Vagina (tissue), 2 donors: Measurements from ENCODE around the gene ACTG2. TPM values are rescaled to one million over a fixed set of nuclear protein-coding genes. Genes with fewer than 3 reads are reported as not detected.

ENCODE experiments used
- DNase-seq, 2 donors: peaks; one replicate each; pipeline ENCODE4 v3.0.0-alpha.2; 2017; ENCODE audit errors: extremely low spot score in 2 of 2
- H3K27ac ChIP-seq: fragments of 200-600 bp; sonication (generic); one replicate; pipeline ENCODE4 v1.5.1; 2019
- H3K27me3 ChIP-seq: fragments of 200-600 bp; sonication (generic); one replicate; pipeline ENCODE4 v1.5.1; 2019
- H3K36me3 ChIP-seq, 2 donors: fragments of 200-600 bp; sonication (generic); one replicate each; pipeline ENCODE4 v1.5.1; 2017 to 2019
- H3K4me1 ChIP-seq: fragments of 200-600 bp; sonication (generic); one replicate; pipeline ENCODE4 v1.5.1; 2019
- H3K4me3 ChIP-seq, 2 donors: fragments of 200-600 bp; sonication (generic); 1 replicate in 1 of 2; 2 replicates in 1 of 2; pipeline ENCODE4 v1.5.1; 2016 to 2019
- H3K9me3 ChIP-seq: fragments of 200-600 bp; sonication (generic); one replicate; pipeline ENCODE4 v1.5.1; 2019
- POLR2A ChIP-seq, 2 donors: fragments of 450-650 bp; IDR thresholded peaks; one replicate each; pipeline ENCODE4 v1.6.1; 2017; ENCODE audit warnings: antibody characterized with exemption in 2 of 2, mild to moderate bottlenecking in 2 of 2, moderate library complexity in 2 of 2
- POLR2AphosphoS5 ChIP-seq, 2 donors: sonication (generic); formaldehyde crosslinking; IDR thresholded peaks; one replicate each; pipeline ENCODE4 v1.9.0; 2017; ENCODE audit warnings: antibody characterized with exemption in 2 of 2, mild to moderate bottlenecking in 2 of 2, low read depth in 1 of 2; ENCODE audit not compliant: insufficient read depth in 1 of 2
- intact Hi-C: fragments of 100-400 bp; cut with DNase I; formaldehyde crosslinking; loops from one replicate; pipeline ENCODE4 v1.15.1; 2023
- total RNA-seq: library from RNA; depleted of rRNA; stranded (reverse); fragments of >200 nt; gene quantifications from one replicate; pipeline ENCODE4 v1.2.3, GENCODE V29; 2016
- TF ChIP-seq, protein P1 (sequence below), 3 experiments: fragments of 450-650 bp in 2 of 3; fragments of 200-600 bp in 1 of 3; sonication (generic) in 1 of 3; IDR thresholded peaks; one replicate each; pipeline ENCODE4 v1.5.1; 2017 to 2019; ENCODE audit warnings: antibody characterized with exemption in 3 of 3, mild to moderate bottlenecking in 2 of 3, moderate library complexity in 2 of 3

Gene ACTG2
- total RNA-seq, 1 donor from 2014 or later, result 413 TPM

DNA sequence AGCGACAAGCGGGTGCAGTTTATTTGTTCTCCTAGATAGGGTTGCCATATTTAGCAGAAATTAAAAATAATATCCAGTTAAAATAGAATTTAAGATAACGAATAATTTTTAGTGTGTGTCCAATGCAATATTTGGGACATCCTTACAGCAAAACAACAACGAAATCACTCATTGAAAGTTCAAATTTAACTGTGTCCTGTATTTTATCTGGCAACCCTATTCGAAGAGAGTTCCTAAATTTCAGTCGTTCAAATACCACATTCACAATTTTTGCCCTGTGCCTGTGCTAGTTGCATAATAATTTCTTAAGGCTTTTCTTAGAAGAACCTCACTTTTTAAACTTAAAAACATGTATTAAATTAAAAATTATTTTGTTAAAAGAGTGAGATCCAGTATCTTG is 34.5 kb downstream of the ACTG2 start:
- Histone ChIP-seq H3K36me3 (no peaks in the 10 kb centered on the region), H3K4me1 (peaks cover 59% of the 10 kb centered on the region), H3K9me3 (no peaks in the 10 kb centered on the region), H3K4me3 (peak overlapping the region; percentile 67 to 84), H3K27me3 (no peaks in the 10 kb centered on the region), H3K27ac (peak overlapping the region; percentile 93)
- DNase-seq, result no peak
- TF ChIP-seq, protein P1, sequence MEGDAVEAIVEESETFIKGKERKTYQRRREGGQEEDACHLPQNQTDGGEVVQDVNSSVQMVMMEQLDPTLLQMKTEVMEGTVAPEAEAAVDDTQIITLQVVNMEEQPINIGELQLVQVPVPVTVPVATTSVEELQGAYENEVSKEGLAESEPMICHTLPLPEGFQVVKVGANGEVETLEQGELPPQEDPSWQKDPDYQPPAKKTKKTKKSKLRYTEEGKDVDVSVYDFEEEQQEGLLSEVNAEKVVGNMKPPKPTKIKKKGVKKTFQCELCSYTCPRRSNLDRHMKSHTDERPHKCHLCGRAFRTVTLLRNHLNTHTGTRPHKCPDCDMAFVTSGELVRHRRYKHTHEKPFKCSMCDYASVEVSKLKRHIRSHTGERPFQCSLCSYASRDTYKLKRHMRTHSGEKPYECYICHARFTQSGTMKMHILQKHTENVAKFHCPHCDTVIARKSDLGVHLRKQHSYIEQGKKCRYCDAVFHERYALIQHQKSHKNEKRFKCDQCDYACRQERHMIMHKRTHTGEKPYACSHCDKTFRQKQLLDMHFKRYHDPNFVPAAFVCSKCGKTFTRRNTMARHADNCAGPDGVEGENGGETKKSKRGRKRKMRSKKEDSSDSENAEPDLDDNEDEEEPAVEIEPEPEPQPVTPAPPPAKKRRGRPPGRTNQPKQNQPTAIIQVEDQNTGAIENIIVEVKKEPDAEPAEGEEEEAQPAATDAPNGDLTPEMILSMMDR (IDR thresholded peaks at IDR 0.05), result no peak
- TF ChIP-seq POLR2AphosphoS5 (IDR thresholded peaks at IDR 0.05; ENCODE audit: insufficient read depth in 1 of 2, low read depth in 1 of 2) (no peak), POLR2A (IDR thresholded peaks at IDR 0.05) (no peak)
- intact Hi-C loops, result no loop called here

DNA sequence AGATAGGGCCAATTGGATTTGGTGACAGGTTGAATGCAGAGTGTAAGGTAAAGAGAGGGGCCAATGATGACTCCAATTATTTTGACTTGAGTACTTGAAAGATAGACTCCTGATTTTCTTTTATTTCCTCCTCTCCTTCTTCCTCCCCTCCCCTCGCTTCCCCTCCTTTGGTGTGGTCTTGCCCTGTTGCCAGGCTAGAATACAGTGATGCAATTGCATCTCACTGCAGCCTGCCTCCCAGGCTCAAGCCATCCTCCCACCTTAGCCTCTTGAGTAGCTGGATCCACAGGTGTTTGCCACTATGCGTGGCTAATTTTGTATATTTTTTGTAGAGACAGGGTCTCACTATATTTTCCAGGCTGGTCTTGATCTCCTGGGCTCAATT is 36.1 kb downstream of the ACTG2 start:
- H3K4me3 ChIP-seq, result no peak overlapping the region
- H3K4me1 ChIP-seq, result peaks cover 59% of the 10 kb centered on the region
- DNase-seq, result peak in 1 of 2 donors; percentile 49
- H3K9me3 ChIP-seq, result no peaks in the 10 kb centered on the region
- no peaks in the 10 kb centered on the region for H3K36me3 ChIP-seq
- no peak overlapping the region for H3K27ac ChIP-seq
- intact Hi-C loops, result no loop called here
- H3K27me3 ChIP-seq, result no peaks in the 10 kb centered on the region
- TF ChIP-seq POLR2A (IDR thresholded peaks at IDR 0.05) (no peak), POLR2AphosphoS5 (IDR thresholded peaks at IDR 0.05; ENCODE audit: insufficient read depth in 1 of 2, low read depth in 1 of 2) (no peak)
- TF ChIP-seq, protein P1 (IDR thresholded peaks at IDR 0.05), result no peak

DNA sequence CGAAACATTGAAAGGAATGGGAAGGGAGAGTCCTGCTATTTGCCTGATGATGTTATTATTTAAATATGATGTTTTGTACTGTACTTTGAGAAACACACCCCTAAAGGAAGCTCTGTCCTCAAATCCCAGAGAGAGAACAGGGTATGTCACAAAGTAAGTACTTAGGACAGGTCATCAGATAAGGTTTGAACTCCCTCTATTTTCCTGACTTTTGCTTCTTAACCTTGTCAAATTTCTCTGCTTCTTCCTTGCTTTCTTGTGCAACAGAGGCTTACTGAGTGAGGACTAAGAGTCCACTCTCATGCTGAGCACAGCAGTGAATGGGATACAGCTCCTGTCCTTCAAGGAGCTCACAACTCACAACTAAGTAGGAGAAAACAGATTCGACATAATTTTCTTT is 37.6 kb downstream of the ACTG2 start:
- intact Hi-C loops, result no loop called here
- TF ChIP-seq POLR2AphosphoS5 (IDR thresholded peaks at IDR 0.05; ENCODE audit: insufficient read depth in 1 of 2, low read depth in 1 of 2) (no peak), POLR2A (IDR thresholded peaks at IDR 0.05) (no peak)
- TF ChIP-seq, protein P1 (IDR thresholded peaks at IDR 0.05), result no peak
- no peaks in the 10 kb centered on the region for H3K27me3 ChIP-seq
- peak in 1 of 2 donors; percentile 7 for DNase-seq
- H3K36me3 ChIP-seq, result no peaks in the 10 kb centered on the region
- H3K9me3 ChIP-seq, result no peaks in the 10 kb centered on the region
- no peak overlapping the region for H3K4me3 ChIP-seq
- H3K4me1 ChIP-seq, result peaks cover 58% of the 10 kb centered on the region
- H3K27ac ChIP-seq, result no peak overlapping the region

DNA sequence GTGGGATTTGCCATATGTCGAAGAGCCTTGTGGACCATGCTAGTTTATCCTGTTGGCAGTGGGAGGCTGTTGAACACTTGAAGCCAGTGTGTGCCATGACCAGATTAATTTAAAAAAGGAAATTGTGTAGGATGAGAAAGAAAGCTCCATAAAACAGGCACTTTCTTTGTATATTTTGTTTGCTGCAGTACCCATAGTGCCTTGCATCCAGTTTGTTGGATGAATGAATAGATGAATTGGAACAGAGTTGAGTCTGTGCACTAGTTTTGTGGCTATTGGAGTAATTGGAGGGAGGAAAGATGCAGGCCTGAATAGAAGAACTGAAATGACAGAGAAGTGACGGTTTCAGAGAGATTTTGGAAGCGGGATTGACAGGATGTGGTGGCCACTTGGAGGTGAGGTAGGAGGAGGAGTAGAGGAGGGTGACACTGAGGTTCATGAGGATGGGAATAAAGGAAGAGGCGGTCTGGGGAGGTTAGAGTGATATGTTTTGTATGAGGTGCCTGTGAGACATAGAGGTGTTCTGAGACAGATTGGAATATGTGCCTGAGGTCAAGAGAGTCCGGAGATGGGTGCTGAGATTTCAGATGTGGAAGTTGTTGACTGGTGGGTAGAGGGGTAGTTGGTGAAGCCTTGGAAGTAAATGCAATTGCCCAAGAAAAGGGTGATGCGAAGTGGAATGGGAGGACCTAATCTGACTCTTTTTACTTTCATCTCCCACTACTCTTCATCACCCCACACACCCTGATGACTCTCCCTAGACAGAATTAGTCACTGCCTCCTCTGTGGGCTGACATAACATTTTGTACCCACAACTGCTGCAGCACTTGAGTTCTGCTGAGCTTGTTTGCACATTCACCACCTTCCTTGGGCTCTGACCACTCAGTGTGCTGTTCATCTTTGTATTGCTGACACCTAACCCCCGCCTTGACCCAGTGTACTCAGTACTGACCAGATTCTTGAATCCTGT is 39.0 kb downstream of the ACTG2 start:
- Histone ChIP-seq H3K27ac (no peak overlapping the region), H3K4me1 (peaks cover 48% of the 10 kb centered on the region), H3K27me3 (no peaks in the 10 kb centered on the region), H3K9me3 (no peaks in the 10 kb centered on the region), H3K36me3 (no peaks in the 10 kb centered on the region), H3K4me3 (no peak overlapping the region)
- no peak for DNase-seq
- intact Hi-C loops, result no loop called here
- TF ChIP-seq POLR2A (IDR thresholded peaks at IDR 0.05), result no peak
- TF ChIP-seq, protein P1 (IDR thresholded peaks at IDR 0.05), result no peak
- no peak for TF ChIP-seq POLR2AphosphoS5 (IDR thresholded peaks at IDR 0.05; ENCODE audit: insufficient read depth in 1 of 2, low read depth in 1 of 2)

DNA sequence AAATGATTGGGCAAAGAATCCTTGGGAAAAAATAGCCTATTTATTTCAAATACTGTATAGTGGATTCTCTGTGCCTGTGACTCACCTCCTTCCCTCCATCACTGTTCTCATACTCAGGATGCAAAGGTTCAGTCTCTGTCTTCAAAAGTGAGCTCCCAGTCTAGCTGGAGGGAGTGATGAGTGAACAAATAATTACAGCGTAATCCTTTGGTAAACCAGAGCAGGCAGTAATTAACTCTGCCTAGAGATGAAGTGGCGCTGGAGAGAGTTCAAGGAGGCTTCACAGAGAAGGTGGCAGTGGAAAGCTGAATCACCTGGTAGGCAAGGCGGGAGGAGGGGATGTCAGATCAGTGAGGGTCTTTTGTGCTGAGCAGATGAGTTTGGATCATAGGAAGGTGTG is 40.4 kb downstream of the ACTG2 start:
- Histone ChIP-seq H3K36me3 (no peaks in the 10 kb centered on the region), H3K4me3 (no peak overlapping the region), H3K9me3 (no peaks in the 10 kb centered on the region), H3K27me3 (no peaks in the 10 kb centered on the region), H3K4me1 (peaks cover 48% of the 10 kb centered on the region), H3K27ac (no peak overlapping the region)
- intact Hi-C loops, result no loop called here
- TF ChIP-seq POLR2A (IDR thresholded peaks at IDR 0.05) (no peak), POLR2AphosphoS5 (IDR thresholded peaks at IDR 0.05; ENCODE audit: insufficient read depth in 1 of 2, low read depth in 1 of 2) (no peak)
- TF ChIP-seq, protein P1 (IDR thresholded peaks at IDR 0.05), result no peak
- DNase-seq, result no peak
